IPS-15b (cell line): ENCODE measurements around the gene CEMIP.

Experiments
- H3K27me3 ChIP-seq: one replicate; pipeline ENCODE4 v1.6.1; 2013; ENCODE audit warnings: low read length; ENCODE audit not compliant: control insufficient read depth, insufficient read depth
- H3K36me3 ChIP-seq: one replicate; pipeline ENCODE4 v1.6.1; 2013; ENCODE audit warnings: low read length; ENCODE audit not compliant: control insufficient read depth, insufficient read depth
- H3K4me1 ChIP-seq: one replicate; pipeline ENCODE4 v1.6.1; 2013; ENCODE audit warnings: mild to moderate bottlenecking, low read length; ENCODE audit not compliant: control insufficient read depth, insufficient read depth
- H3K4me3 ChIP-seq: one replicate; pipeline ENCODE4 v1.5.1; 2013; ENCODE audit warnings: low read depth, low read length
- H3K9ac ChIP-seq: one replicate; pipeline ENCODE4 v1.6.1; 2013; ENCODE audit warnings: low read depth, mild to moderate bottlenecking, low read length
- H3K9me3 ChIP-seq: one replicate; pipeline ENCODE4 v1.6.1; 2013; ENCODE audit warnings: mild to moderate bottlenecking, low read length; ENCODE audit not compliant: control insufficient read depth, insufficient read depth

CEMIP gene

DNA sequence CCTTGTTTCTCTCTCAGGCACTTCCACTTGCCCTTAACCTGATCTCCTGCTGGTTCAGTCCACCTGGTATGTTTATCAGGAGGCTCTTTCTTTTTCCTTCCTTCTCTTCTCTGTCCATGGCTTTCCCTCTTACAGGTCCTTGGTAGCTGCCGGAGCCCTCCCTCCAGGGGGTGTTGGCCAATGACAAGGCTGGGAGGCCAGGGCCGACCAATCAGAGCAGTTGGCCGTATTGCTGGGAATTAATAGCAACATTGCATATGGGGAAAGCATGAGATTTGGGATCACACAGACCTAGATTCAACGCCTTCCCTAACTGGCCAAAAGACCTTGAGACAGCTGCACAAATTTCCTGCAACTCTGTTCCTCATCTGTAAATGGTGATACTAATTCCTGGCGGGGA lies 62.4 kb downstream of the CEMIP start:
- Histone ChIP-seq H3K36me3 (no peaks in the 10 kb centered on the region), H3K9ac (no peak overlapping the region), H3K4me3 (no peak overlapping the region), H3K4me1 (no peaks in the 10 kb centered on the region), H3K27me3 (no peaks in the 10 kb centered on the region), H3K9me3 (no peaks in the 10 kb centered on the region)

DNA sequence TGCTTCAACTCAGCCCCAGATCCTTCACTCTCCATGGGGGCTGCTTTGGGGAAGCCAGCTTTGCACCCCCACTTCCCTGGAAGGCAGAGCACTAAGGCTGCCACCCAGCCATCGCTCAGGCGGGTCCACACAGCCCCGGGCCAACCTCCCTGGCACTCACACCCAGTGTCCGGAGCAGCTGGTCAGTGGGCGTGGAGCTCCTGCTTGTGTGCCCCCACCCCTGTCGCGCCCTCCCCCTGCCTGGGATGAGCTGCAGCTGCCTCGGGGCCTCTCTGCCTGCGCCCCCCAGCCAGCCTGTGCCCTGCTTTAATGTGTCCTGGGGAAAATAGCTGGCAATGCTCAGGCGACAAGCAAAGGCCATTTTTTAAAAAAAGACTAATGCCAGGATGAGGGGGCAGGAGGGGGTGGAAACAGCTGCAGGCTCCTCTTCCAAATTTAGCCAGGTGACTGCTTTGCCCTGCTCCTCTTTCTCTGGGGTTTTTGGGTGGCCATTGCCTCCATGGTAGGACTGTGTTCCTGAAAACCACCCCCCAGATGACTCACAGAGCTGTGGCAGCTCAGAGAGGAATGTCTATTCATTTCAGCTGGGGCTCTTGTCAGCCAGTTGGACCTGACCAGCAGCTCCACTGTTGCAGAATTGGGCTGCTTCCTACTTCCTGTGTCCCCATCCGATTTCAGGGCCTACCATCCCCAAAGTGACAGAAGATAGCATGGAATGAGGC lies 65.0 kb downstream of the CEMIP start:
- no peaks in the 10 kb centered on the region for H3K4me1 ChIP-seq
- no peak overlapping the region for H3K4me3 ChIP-seq
- no peaks in the 10 kb centered on the region for H3K36me3 ChIP-seq
- no peaks in the 10 kb centered on the region for H3K27me3 ChIP-seq
- no peaks in the 10 kb centered on the region for H3K9me3 ChIP-seq
- H3K9ac ChIP-seq = no peak overlapping the region

DNA sequence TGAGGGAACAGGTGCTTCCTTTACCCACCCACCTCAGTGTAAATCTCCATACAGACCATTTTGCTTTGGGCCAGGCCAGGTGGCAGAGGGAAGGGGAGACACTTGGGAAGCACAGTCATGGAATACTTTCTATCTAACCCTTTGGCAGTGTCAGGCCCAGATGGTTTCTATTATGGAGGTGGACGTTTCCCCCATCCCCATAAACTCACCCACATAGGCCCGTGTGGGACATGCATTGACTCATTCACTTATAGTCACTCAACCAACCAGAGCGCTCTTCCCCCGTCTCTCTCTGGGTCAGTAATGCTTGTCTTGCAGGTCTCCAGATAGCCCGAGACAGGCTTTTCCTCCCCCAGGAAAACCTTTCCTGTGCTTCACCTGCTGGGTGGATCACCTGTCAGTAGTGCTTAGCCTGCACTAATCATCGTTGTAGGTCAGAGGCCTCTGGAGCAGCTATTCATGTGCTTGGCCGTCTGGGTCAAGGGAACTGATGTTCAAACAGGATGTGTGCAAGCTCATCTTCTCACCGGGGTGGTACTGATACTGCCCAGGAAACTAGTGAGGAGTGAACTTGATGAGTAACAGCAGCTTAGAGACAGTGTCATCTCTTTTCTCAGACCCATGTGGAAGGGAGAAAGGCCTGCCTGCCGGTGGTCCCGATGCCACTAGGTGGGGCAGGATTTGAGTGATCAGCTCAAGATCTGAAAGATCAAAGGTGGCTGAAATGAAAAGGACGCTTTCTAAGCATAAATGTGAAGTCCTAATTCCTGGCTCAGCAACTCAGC lies 67.1 kb downstream of the CEMIP start:
- Histone ChIP-seq H3K27me3 (no peaks in the 10 kb centered on the region), H3K36me3 (no peaks in the 10 kb centered on the region)

DNA sequence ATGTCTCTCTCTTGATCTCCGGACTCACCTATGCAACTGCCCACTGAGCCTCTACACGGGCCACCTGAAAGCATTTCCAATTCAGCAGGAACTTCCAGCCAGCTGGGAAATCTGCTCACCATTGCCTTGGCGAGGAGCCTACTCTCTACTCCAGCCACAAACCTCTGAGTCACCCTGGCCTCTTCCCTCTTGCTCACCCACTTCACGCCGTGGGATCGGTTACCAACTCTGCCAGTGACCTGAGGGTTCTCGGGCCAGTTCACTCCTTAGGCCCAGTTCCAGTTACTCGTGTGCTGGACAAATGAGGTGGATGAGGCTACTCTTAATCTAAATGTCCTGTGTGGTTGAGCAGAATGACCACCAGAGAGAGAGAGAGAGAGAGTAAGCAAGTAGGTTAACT lies 70.1 kb downstream of the CEMIP start:
- no peak overlapping the region for H3K9ac ChIP-seq
- H3K36me3 ChIP-seq = no peaks in the 10 kb centered on the region
- no peaks in the 10 kb centered on the region for H3K4me1 ChIP-seq
- H3K4me3 ChIP-seq = no peak overlapping the region
- no peaks in the 10 kb centered on the region for H3K27me3 ChIP-seq
- no peaks in the 10 kb centered on the region for H3K9me3 ChIP-seq

More for the DNA sequence above, 67.1 kb downstream of the CEMIP start:
- Histone ChIP-seq H3K9ac (no peak overlapping the region), H3K4me3 (no peak overlapping the region), H3K4me1 (no peaks in the 10 kb centered on the region), H3K9me3 (no peaks in the 10 kb centered on the region)

DNA sequence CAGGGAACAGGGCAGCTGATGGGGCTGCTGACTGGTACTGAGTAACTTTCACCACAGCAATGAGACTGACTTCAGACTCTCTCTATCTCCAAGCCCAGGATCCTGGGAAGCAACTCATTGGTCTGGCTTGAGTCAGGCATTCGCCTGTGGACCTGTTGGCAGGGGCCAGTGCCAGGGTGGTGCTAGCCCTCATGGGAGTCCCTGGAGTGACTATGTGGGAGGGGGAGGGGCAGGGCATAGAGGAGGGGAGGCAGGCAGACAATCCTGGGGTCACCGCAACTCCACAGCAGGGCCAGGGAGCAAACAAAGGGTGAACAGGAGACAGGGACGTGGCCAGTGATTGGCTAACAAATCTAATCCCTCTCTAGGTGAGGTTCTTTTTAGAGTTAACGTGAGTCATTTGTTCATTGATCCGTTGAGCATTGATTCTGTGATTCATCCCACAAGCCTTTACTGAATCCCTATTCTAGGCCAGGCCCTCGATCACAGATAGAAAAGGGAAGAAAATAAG lies 71.8 kb downstream of the CEMIP start:
- Histone ChIP-seq H3K4me3 (no peak overlapping the region), H3K4me1 (no peaks in the 10 kb centered on the region), H3K9ac (no peak overlapping the region), H3K36me3 (no peaks in the 10 kb centered on the region), H3K27me3 (no peaks in the 10 kb centered on the region), H3K9me3 (no peaks in the 10 kb centered on the region)

DNA sequence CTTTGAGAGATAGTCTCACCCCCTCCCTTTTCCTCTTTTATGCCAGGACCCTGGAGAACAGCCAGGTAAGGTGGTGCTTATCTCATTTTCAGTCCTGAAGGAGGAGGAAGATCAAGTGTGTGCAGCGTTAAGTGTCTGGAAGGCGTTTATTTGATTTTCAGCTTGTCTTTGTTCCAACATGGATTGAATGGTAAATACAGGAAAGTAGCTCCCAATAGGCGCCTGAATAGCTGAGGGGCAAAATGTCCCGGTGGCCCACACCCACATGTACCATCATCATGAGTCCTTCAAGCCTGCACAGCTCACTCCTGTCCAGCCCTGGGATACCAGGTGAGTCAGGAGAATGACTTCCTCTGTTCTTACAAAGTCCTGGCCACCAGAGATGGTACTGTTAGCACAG lies 73.5 kb downstream of the CEMIP start:
- Histone ChIP-seq H3K36me3 (no peaks in the 10 kb centered on the region), H3K4me1 (no peaks in the 10 kb centered on the region), H3K9ac (no peak overlapping the region), H3K9me3 (no peaks in the 10 kb centered on the region), H3K27me3 (no peaks in the 10 kb centered on the region), H3K4me3 (no peak overlapping the region)

DNA sequence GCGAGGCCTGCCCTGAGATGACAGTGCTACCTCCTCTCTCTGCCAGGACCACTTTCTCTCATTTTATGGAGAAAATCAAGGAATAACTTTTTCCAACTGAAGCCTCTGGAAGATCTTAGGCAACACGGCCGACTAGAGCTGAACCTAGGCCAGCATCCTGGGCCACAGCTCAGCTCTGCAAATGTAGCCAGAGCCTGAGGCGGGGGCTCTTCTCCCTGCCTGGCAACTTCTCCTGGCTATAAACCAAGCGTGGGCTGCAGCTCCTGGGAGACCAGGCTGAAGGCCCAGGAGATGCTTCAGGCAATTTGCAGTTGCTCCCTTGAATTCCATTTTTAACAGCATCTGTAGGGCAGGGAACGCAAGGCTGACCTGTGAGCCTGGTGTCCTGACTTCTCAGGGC lies 74.9 kb downstream of the CEMIP start:
- Histone ChIP-seq H3K36me3 (no peaks in the 10 kb centered on the region), H3K9ac (no peak overlapping the region), H3K4me3 (no peak overlapping the region), H3K4me1 (no peaks in the 10 kb centered on the region), H3K27me3 (no peaks in the 10 kb centered on the region), H3K9me3 (no peaks in the 10 kb centered on the region)

DNA sequence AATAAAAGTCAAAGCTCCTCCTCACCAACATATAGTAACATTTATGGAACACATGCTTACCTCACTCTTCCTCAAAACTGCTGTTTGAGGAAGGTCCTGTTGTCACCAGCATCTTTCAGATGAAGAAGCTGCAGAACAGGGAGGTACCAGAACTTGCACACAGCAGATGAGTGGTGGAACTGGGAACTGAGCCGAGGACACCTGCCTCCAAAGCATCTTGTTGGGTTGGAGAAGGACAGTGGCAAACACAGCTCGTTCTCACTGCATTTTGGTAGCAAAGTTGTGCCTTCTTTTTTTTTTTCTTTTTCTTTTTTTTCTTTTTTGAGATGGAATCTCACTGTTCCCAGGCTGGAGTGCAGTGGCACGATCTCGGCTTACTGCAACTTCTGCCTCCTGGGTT lies 76.0 kb downstream of the CEMIP start:
- Histone ChIP-seq H3K27me3 (no peaks in the 10 kb centered on the region), H3K4me3 (no peak overlapping the region), H3K4me1 (no peaks in the 10 kb centered on the region), H3K9me3 (no peaks in the 10 kb centered on the region), H3K9ac (no peak overlapping the region), H3K36me3 (no peaks in the 10 kb centered on the region)

DNA sequence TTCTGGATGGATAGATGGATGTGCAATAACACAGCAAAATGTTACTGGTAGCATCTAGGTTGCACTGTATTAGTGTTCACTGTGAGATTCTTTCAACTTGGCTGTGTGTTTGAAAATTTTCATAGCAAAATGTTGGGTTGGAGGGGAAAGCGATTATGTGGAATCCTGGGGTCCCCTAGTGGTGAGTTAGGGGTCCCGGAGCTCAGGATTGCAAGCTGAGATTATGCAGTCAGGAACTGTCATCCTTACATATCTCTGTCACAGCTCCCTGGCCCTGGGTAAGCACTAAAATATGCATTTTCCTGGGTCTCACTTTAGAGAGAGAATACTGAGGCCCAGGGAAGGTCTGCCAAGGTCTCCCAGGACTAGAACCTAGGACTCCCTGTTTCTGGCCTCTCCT lies 77.2 kb downstream of the CEMIP start:
- Histone ChIP-seq H3K4me3 (no peak overlapping the region), H3K9me3 (no peaks in the 10 kb centered on the region), H3K9ac (no peak overlapping the region), H3K36me3 (no peaks in the 10 kb centered on the region), H3K4me1 (no peaks in the 10 kb centered on the region), H3K27me3 (no peaks in the 10 kb centered on the region)

DNA sequence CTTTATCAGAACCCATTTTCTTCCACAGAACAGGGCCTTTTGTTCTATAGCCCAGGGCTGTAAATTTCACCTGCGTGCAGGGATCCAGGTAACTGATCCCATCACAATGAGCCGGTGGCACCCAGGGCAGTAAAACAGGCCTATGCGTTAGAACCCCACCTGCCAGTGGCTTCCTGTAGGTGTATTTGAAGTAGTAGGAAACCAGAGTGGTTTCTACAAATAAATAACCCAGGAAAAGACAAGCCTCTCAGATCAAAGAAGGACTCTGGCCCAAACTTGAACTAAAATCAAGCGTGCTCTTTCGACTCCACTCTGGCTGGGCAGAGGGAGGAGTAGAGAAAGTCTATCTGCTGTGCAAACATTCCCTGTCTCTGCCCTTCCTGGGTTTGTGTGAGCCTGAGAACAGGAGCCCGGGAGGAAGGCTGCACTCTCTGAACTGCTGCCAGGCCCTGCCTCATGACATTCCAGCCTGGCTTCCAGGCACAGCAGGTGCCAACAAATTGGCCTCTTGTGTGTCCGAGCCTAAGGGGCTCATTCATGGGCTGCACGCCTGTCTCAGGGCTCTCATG lies 77.7 kb downstream of the CEMIP start:
- no peaks in the 10 kb centered on the region for H3K4me1 ChIP-seq
- no peak overlapping the region for H3K4me3 ChIP-seq
- no peaks in the 10 kb centered on the region for H3K9me3 ChIP-seq
- no peaks in the 10 kb centered on the region for H3K27me3 ChIP-seq
- no peaks in the 10 kb centered on the region for H3K36me3 ChIP-seq
- H3K9ac ChIP-seq = peak overlapping the region; percentile 57

DNA sequence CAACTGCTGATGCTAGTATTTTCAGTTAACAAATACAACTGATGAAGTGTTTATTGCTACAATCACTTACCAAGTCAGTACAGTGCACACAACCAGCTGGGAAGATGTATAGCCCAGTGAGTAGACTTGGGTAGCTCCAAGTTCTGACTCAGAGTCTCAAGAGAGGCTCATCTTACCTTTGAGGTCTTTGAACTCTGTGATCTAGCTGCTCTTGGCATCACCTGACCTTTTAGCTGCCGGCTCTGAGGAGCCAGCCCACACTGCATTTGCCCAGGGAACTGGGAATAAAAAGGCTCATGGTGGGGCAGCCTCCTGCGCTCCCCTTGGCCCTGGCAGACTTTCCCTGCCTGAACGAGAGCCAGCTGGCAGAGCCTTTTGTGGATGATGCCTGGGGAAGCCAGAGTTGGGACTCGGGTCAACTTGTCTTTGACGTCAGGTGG lies 82.6 kb downstream of the CEMIP start:
- no peaks in the 10 kb centered on the region for H3K27me3 ChIP-seq
- H3K36me3 ChIP-seq = no peaks in the 10 kb centered on the region
- no peaks in the 10 kb centered on the region for H3K9me3 ChIP-seq
- H3K9ac ChIP-seq = no peak overlapping the region
- H3K4me3 ChIP-seq = no peak overlapping the region
- H3K4me1 ChIP-seq = peaks cover 12% of the 10 kb centered on the region

DNA sequence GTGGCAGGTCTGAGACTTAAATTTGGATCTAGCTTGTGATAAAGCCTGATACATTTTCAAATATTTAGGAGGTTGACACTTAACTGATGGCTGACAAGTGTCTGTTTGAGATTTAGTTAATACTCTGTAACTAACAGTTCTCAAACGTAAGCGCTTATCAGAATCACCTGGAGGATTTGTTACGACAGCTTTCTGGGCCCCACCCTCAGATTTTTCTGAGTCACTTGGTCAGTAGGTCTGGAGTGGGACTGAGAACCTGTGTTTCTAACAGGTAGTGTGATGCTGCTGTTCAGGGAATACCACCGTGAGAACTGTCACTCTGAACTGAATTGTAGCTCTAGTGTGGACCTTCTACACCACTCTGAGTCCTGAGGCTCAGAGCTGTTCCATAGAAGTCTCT lies 85.5 kb downstream of the CEMIP start:
- H3K27me3 ChIP-seq = no peaks in the 10 kb centered on the region
- H3K4me3 ChIP-seq = no peak overlapping the region
- no peaks in the 10 kb centered on the region for H3K36me3 ChIP-seq
- H3K9ac ChIP-seq = no peak overlapping the region
- peaks cover 25% of the 10 kb centered on the region for H3K4me1 ChIP-seq
- H3K9me3 ChIP-seq = no peaks in the 10 kb centered on the region
